GM19240 (cell line): ENCODE measurements around the gene PASK.
"Not testable (repeated sequence)": the region's sequence is repeated elsewhere in the genome, so short reads cannot be mapped to it uniquely, and the experiment has no call there.

Source experiments
- DNase-seq: peaks from one replicate; pipeline ENCODE4 v3.0.0; 2011; ENCODE audit warnings: low spot score; ENCODE audit not compliant: insufficient read length

Gene PASK

GRCh38 chr2:241148891-241149674, at the start of gene PASK:
TSS of gene PASK (minus strand) at chr2:241149472. CDS start at chr2:241143032, 6,440 bp downstream.
- peak; percentile 92 for DNase-seq

- no peak for DNase-seq
Observed at GRCh38 chr2:241198381-241199279, 49.4 kb upstream of the PASK start.

- DNase-seq, result no peak
Observed at GRCh38 chr2:241197947-241198346, 48.7 kb upstream of the PASK start.

- not testable (repeated sequence) for DNase-seq
Observed at GRCh38 chr2:241197246-241197645, 48.0 kb upstream of the PASK start.

- DNase-seq, result no peak
Observed at GRCh38 chr2:241195506-241196130, 46.3 kb upstream of the PASK start.

- DNase-seq, result no peak
Observed at GRCh38 chr2:241194811-241195210, 45.5 kb upstream of the PASK start.

GRCh38 chr2:241193271-241193670, 44.0 kb upstream of the PASK start:
- DNase-seq, result no peak

- DNase-seq, result no peak
Observed at GRCh38 chr2:241191081-241191480, 41.8 kb upstream of the PASK start.

GRCh38 chr2:241190291-241190981, 41.2 kb upstream of the PASK start:
- no peak for DNase-seq

GRCh38 chr2:241189856-241190201, 40.6 kb upstream of the PASK start:
- no peak for DNase-seq

- DNase-seq, result no peak
Observed at GRCh38 chr2:241189093-241189855, 40.0 kb upstream of the PASK start.

- DNase-seq, result no peak
Observed at GRCh38 chr2:241188361-241189092, 39.3 kb upstream of the PASK start, which contains the start of gene ANO7. TSS of gene ANO7 (plus strand) at chr2:241188677. CDS start at chr2:241190064, 1,387 bp downstream.

- DNase-seq, result no peak
Observed at GRCh38 chr2:241187918-241188234, 38.6 kb upstream of the PASK start.

- DNase-seq, result no peak
Observed at GRCh38 chr2:241187101-241187917, 38.0 kb upstream of the PASK start.

- no peak for DNase-seq
Observed at GRCh38 chr2:241185961-241186360, 36.7 kb upstream of the PASK start.

- DNase-seq, result no peak
Observed at GRCh38 chr2:241184901-241185300, 35.6 kb upstream of the PASK start.

GRCh38 chr2:241183221-241183620, 33.9 kb upstream of the PASK start:
- DNase-seq, result no peak

GRCh38 chr2:241182531-241183133, 33.4 kb upstream of the PASK start:
- no peak for DNase-seq

GRCh38 chr2:241182126-241182525, 32.9 kb upstream of the PASK start:
- DNase-seq, result no peak
